GM12872 (cell line): Measurements from ENCODE around the gene FAM3B.

ENCODE experiments used
- CTCF ChIP-seq: IDR thresholded peaks from 3 replicates; pipeline ENCODE4 v1.5.1; 2011; ENCODE audit warnings: low read depth, mild to moderate bottlenecking, low read length, moderate library complexity; ENCODE audit not compliant: insufficient read depth

Gene FAM3B

DNA sequence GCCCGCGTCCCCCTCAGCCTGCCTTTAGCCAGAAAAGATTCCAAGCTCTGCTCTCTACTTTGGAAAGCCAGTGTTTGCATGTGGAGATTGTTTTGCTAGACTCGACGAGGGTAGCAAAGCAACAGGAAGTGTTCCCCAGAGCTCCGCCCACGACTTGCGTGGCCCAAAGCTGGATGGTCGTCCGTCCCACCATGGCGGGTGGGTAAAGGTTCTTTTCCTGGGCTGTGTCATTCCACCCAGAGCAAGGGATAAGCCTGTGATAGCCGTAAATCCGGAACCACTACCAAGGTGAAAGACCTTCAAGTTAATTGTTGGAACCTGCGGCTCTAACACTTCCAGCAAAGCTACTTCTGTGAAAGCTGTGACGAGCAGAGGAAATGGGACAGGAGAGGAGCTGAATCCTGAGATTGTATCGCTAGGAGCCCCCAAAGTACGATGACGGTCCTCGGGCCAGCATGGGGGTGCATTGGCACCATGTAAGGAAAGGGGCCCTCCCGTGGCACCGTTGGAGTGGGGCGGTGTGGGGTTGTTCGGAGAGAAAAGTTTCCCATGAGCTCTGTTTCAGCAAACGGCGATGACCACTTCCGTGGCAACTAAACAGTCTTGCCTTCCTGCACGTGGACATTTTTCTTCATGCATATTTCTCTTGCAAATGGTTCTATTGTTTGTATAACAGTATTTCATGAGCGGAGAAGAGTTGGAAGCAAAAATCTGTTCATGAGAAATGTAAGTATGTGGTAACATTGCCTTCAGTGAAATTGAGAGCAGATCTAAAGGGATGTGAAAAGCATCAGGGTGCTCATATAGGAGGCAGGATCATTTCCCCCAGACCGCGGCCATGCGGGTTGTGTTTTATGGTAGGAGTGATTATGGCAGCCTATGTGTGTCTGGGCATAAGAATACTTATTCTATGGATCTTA lies 53.6 kb downstream of the FAM3B start:
- no peak for TF ChIP-seq CTCF

DNA sequence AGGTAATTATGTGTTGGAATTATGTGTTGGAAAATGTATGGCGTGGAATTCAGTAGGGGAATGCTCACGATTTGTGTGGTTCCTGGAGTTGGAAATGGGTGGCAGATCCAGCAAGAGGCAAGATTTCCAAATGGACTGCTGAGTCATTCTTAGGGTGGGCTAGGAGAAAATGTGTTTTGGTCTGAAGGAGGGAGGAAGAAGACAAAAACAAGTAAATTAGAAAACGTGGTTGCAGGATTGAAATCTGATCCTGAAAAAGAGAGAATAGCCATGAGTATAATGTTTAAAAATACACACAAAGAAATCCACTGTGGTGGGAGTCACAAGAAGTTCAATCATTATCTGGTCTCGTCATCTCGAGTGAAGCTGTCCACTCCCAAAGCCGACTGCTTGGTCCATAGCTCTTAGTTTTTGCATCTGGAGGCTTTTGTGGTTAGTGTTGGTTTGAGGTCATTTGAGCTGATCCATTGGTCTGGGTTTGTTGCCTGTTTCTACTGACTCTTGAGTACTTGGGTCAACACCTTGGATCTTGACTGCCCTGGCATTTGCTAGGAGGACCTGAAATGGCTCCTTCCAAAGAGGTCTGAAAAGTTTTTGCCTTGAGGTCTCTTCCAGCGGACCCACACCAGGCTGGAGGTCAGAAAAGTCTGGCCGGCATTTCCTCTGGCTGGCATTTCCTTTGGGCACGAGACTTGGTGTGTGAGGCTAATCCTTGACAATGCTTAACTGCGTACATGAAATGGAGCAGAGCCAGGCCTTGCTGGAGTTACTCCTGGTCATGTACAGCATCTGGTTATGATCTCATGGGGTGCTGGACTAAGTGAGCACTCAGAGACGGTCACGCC lies 54.5 kb downstream of the FAM3B start:
- no peak for TF ChIP-seq CTCF

DNA sequence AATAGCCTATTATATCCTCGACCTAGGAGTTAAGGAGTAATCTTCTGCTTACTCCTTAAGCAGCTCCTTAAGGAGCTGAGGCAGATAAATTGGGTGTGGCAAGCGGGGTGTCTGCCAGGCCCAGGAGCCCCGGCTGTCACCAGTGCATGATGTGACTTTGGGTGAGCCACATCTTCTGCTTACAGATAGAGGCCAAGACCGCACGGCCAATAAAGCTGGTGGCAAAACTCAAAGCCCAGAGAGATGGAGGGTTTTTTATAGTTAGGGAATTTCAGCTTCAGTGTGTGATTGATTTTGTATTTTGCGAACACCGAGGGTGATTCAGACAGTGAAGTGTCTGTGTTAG lies 55.1 kb downstream of the FAM3B start:
- no peak for TF ChIP-seq CTCF

DNA sequence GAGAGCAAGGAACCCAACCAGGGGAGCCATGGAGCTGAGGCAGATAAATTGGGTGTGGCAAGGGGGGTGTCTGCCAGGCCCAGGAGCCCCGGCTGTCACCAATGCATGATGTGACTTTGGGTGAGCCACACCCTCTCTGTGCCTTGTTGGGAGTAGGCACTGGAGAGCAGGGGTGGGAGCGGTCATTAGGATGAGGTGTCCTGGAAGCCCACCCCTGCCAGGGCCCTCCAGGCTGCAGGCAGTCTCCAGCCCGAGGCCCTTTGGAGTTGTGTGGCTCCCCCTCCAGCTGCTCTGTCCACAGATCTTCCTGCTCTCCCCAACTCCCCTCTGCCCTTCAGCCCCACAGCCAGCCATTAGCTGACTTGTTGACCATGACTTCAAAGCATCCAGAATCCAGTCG lies 56.7 kb downstream of the FAM3B start:
- no peak for TF ChIP-seq CTCF

- no peak for TF ChIP-seq CTCF
These were observed 57.2 kb downstream of the FAM3B start for GRCh38 chr21:41373763-41374162.

DNA sequence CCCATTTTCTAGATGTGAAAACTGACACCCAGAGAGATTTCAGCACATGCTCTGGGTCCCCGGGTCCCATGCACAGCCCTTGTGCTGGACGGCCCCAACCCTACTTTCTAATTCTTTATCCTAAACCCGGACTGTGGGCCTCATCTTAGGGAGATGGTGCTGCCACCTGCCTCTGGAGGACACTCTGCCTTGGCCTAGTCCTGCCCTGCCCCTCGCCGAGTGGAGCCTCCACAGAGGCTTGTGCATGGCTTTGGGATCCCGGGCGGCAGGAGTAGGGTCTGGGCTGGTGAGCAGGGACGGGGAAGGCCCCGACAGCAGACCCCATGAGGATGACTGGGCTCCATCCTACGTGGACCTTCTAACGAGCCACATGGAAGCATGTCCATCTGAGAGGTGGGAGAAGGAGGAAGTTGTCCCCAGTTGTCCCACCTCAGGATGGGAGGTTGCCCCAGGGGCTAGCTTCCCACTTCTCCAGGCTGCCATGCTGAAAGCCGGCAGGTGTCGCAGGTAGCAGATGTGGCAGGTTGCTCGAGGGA lies 57.6 kb downstream of the FAM3B start:
- TF ChIP-seq CTCF = no peak

DNA sequence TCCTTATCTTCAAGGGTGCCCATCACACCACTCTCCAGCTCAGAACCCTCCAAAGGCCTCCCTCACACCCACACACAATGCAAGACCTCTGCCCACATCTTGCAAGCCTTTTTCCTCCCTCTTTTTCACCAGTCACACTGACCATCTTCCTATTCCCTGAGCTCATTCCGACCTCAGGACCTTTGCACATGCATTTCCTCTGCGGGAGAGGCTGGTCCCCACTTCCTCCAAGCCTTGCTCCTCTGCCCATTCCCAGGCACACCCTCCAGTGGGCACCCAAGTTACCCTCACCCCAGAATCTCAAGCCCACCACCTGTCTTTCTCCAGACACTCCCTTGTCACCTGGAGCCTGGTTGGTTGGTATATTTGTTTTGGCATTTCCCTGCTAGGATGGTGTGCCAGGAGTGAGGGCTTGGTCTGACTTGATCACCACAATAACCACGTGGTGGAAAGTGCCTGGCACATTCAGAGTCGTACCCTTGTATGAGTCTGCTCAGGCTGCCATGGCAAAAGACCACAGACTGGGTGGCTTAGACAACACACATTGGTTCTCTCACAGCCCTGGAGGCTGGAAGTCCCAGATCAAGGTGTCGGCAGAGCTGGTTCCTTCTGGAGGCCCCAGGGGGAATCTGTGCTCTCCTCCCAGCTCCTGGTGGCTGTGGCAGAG lies 58.4 kb downstream of the FAM3B start:
- TF ChIP-seq CTCF = no peak
